H1 (cell line): Measurements from ENCODE around the gene BRD1. TPM values are rescaled to one million over a fixed set of nuclear protein-coding genes. Genes with fewer than 3 reads are reported as not detected.

Experiments
- CTCF ChIA-PET: fragments of 300-600 bp; sonication (Branson Sonifier 250); formaldehyde crosslinking; loops from one replicate; lab custom pipeline; 2021; ENCODE audit not compliant: partially characterized antibody; lab: Charles Lee
- POLR2A ChIA-PET: fragments of 300-600 bp; sonication (Branson Sonifier 250); formaldehyde crosslinking; loops from one replicate; lab custom pipeline; 2021; ENCODE audit warnings: inconsistent platforms; ENCODE audit not compliant: partially characterized antibody; lab: Charles Lee
- DNase-seq, 2 experiments: peaks; one replicate each; pipeline versions ENCODE4 v3.0.0 to v3.0.0-alpha.2; 2010 to 2022; ENCODE audit warnings: low spot score in 2 of 2, low read depth in 1 of 2, mixed read lengths in 1 of 2
- FAIRE-seq: peaks from 2 replicates; lab custom pipeline; 2011; peaks lifted over from hg19 to GRCh38; lab: Jason Lieb, UNC
- H2AFZ ChIP-seq: 2 replicates; pipeline ENCODE4 v1.8.1; 2012; ENCODE audit warnings: low read length, inconsistent platforms
- H2AK5ac ChIP-seq: 2 replicates; pipeline ENCODE4 v1.6.1; 2013; ENCODE audit warnings: low read depth, low read length
- H2BK120ac ChIP-seq: replicated peaks from 2 replicates; pipeline ENCODE3; 2013; ENCODE audit warnings: low read depth, low read length, inconsistent platforms
- H2BK12ac ChIP-seq: 2 replicates; pipeline ENCODE4 v1.6.1; 2013; ENCODE audit warnings: low read depth, low read length
- H2BK15ac ChIP-seq: 2 replicates; pipeline ENCODE4 v1.6.1; 2013; ENCODE audit warnings: low read length
- H2BK20ac ChIP-seq: 2 replicates; pipeline ENCODE4 v1.6.1; 2013; ENCODE audit warnings: low read length
- H2BK5ac ChIP-seq: 2 replicates; pipeline ENCODE4 v1.6.1; 2013; ENCODE audit warnings: low read depth, low read length
- H3K14ac ChIP-seq: 2 replicates; pipeline ENCODE4 v1.6.1; 2013; ENCODE audit warnings: inconsistent platforms; ENCODE audit not compliant: insufficient read length
- H3K18ac ChIP-seq: 2 replicates; pipeline ENCODE4 v1.6.1; 2013; ENCODE audit warnings: low read length; ENCODE audit errors: extremely low read depth
- H3K23ac ChIP-seq: 2 replicates; pipeline ENCODE4 v1.6.1; 2013; ENCODE audit warnings: inconsistent platforms; ENCODE audit not compliant: insufficient read length
- H3K23me2 ChIP-seq: 2 replicates; pipeline ENCODE4 v1.6.1; 2013; ENCODE audit warnings: low read depth, low read length
- H3K27ac ChIP-seq: 2 replicates; pipeline ENCODE4 v1.6.1; 2011; ENCODE audit warnings: low read depth, low read length, inconsistent platforms
- H3K27me3 ChIP-seq, 4 experiments: replicated peaks in 1 of 4; 1 replicate in 1 of 4; 2 replicates in 3 of 4; pipeline versions ENCODE4 v1.6.1 to v1.8.1; 2011 to 2013; ENCODE audit warnings: low read length in 3 of 4, mild to moderate bottlenecking in 3 of 4, inconsistent platforms in 2 of 4, mixed read lengths in 2 of 4, moderate library complexity in 1 of 4; ENCODE audit not compliant: control insufficient read depth in 3 of 4, insufficient read depth in 3 of 4; ENCODE audit errors: extremely low read depth in 1 of 4
- H3K36me3 ChIP-seq, 4 experiments: 2 replicates each; pipeline versions ENCODE4 v1.6.1 to v1.8.1; 2011 to 2013; ENCODE audit warnings: mild to moderate bottlenecking in 4 of 4, low read length in 3 of 4, moderate library complexity in 2 of 4, control low read depth in 1 of 4, inconsistent platforms in 1 of 4; ENCODE audit not compliant: insufficient read depth in 4 of 4, control insufficient read depth in 2 of 4
- H3K4ac ChIP-seq: replicated peaks from 2 replicates; pipeline ENCODE3; 2013; ENCODE audit warnings: low read length, low read depth, mixed read lengths, inconsistent platforms; ENCODE audit not compliant: insufficient read length
- H3K4me1 ChIP-seq, 4 experiments: replicated peaks in 1 of 4; 1 replicate in 1 of 4; 2 replicates in 3 of 4; pipeline versions ENCODE4 v1.6.1 to v1.8.1; 2011 to 2013; ENCODE audit warnings: low read length in 3 of 4, inconsistent platforms in 2 of 4, mixed read lengths in 1 of 4; ENCODE audit not compliant: insufficient read depth in 4 of 4, control insufficient read depth in 3 of 4
- H3K4me2 ChIP-seq, 2 experiments: 2 replicates each; pipeline versions ENCODE4 v1.6.1 to v1.8.1; 2011 to 2013; ENCODE audit warnings: low read depth in 2 of 2, low read length in 2 of 2, control low read depth in 1 of 2, inconsistent platforms in 1 of 2, mild to moderate bottlenecking in 1 of 2; ENCODE audit not compliant: insufficient read depth in 1 of 2
- H3K4me3 ChIP-seq, 4 experiments: fragments of 200-600, 300-600 bp in 1 of 4; sonication (generic), shearing (Covaris generic), sonication (Bioruptor Twin) in 1 of 4; 2 replicates each; pipeline versions ENCODE4 v1.5.1 to v1.8.1; 2011 to 2016; ENCODE audit warnings: low read length in 4 of 4, low read depth in 3 of 4, control low read depth in 2 of 4, inconsistent platforms in 2 of 4, mild to moderate bottlenecking in 2 of 4, mixed read lengths in 1 of 4, moderate library complexity in 1 of 4; ENCODE audit not compliant: insufficient read depth in 2 of 4; ENCODE audit errors: extremely low read depth in 1 of 4
- H3K56ac ChIP-seq: replicated peaks from 2 replicates; pipeline ENCODE3; 2013; ENCODE audit warnings: low read depth, mild to moderate bottlenecking, mixed read lengths, low read length, inconsistent platforms; ENCODE audit not compliant: insufficient read length
- H3K79me1 ChIP-seq: 2 replicates; pipeline ENCODE4 v1.6.1; 2013; ENCODE audit warnings: low read depth, low read length, control low read depth
- H3K79me2 ChIP-seq, 2 experiments: 2 replicates each; pipeline versions ENCODE4 v1.6.1 to v1.8.1; 2012 to 2013; ENCODE audit warnings: low read length in 2 of 2, mild to moderate bottlenecking in 2 of 2, inconsistent platforms in 1 of 2; ENCODE audit not compliant: insufficient read depth in 2 of 2, control insufficient read depth in 1 of 2
- H3K9ac ChIP-seq, 4 experiments: replicated peaks in 1 of 4; 1 replicate in 1 of 4; 2 replicates in 3 of 4; pipeline versions ENCODE4 v1.6.1 to v1.8.1; 2011 to 2013; ENCODE audit warnings: low read depth in 3 of 4, low read length in 3 of 4, control low read depth in 2 of 4, mild to moderate bottlenecking in 2 of 4, moderate library complexity in 2 of 4, inconsistent platforms in 1 of 4; ENCODE audit errors: extremely low read depth in 1 of 4
- H3K9me3 ChIP-seq, 2 experiments: 2 replicates each; pipeline versions ENCODE4 v1.6.1 to v1.8.1; 2012 to 2013; ENCODE audit warnings: mild to moderate bottlenecking in 2 of 2, moderate library complexity in 2 of 2, control low read depth in 1 of 2, inconsistent platforms in 1 of 2, low read depth in 1 of 2, low read length in 1 of 2, mixed read lengths in 1 of 2; ENCODE audit not compliant: insufficient read depth in 2 of 2
- H4K20me1 ChIP-seq, 2 experiments: replicated peaks in 1 of 2; 2 replicates each; pipeline versions ENCODE3 to v1.8.1; 2011 to 2013; ENCODE audit warnings: inconsistent platforms in 2 of 2, low read length in 2 of 2, mild to moderate bottlenecking in 1 of 2; ENCODE audit not compliant: insufficient read depth in 2 of 2, control insufficient read depth in 1 of 2
- H4K5ac ChIP-seq: 2 replicates; pipeline ENCODE4 v1.6.1; 2013; ENCODE audit warnings: low read length, low read depth, mixed read lengths, inconsistent platforms; ENCODE audit not compliant: insufficient read length
- H4K8ac ChIP-seq: 2 replicates; pipeline ENCODE4 v1.8.0; 2013; ENCODE audit warnings: mild to moderate bottlenecking, moderate library complexity, low read length, inconsistent platforms; ENCODE audit not compliant: insufficient read depth; ENCODE audit errors: extremely low read depth
- H4K91ac ChIP-seq: replicated peaks from 2 replicates; pipeline ENCODE3; 2013; ENCODE audit warnings: low read length, mixed read lengths, inconsistent platforms; ENCODE audit not compliant: insufficient read length
- ASH2L ChIP-seq: fragments of 200-600, 300-600 bp; sonication (generic); IDR thresholded peaks from one replicate; pipeline ENCODE4 v1.7.1; 2017; ENCODE audit warnings: low read length
- CTBP2 ChIP-seq: IDR thresholded peaks from 2 replicates; pipeline ENCODE4 v1.7.0; 2011; ENCODE audit warnings: borderline replicate concordance, mild to moderate bottlenecking, moderate library complexity, mixed read lengths, low read length; ENCODE audit not compliant: insufficient read depth, insufficient read length
- FOSL1 ChIP-seq: IDR thresholded peaks from 2 replicates; pipeline ENCODE4 v1.6.1; 2011; ENCODE audit warnings: mild to moderate bottlenecking, low read depth, low read length, moderate library complexity; ENCODE audit not compliant: insufficient read depth
- POLR2AphosphoS5 ChIP-seq: IDR thresholded peaks from 2 replicates; pipeline ENCODE4 v1.6.1; 2011; ENCODE audit warnings: low read depth, low read length
- POU5F1 ChIP-seq: IDR thresholded peaks from 2 replicates; pipeline ENCODE4 v1.6.1; 2011; ENCODE audit warnings: low read depth, mild to moderate bottlenecking, low read length, moderate library complexity
- SP4 ChIP-seq: IDR thresholded peaks from 2 replicates; pipeline ENCODE4 v1.6.1; 2012; ENCODE audit warnings: low read length, inconsistent platforms
- TCF12 ChIP-seq: IDR thresholded peaks from 2 replicates; pipeline ENCODE4 v1.6.1; 2011; ENCODE audit warnings: low read depth, mild to moderate bottlenecking, low read length
- WGBS, 2 experiments: shearing (Covaris generic) in 1 of 2; methylation state at CpG; one replicate each; pipeline versions ENCODE4 v1.1.6 to v1.1.7; 2013 to 2015; ENCODE audit warnings: low lambda C conversion rate in 2 of 2, mixed read lengths in 2 of 2, inconsistent platforms in 1 of 2, low coverage in 1 of 2, missing lambda C conversion rate in 1 of 2; ENCODE audit not compliant: insufficient replicate concordance in 2 of 2, insufficient coverage in 1 of 2, insufficient read length in 1 of 2; ENCODE audit errors: extremely low coverage in 1 of 2, missing lambda C conversion rate in 1 of 2; 5-methylcytosine and 5-hydroxymethylcytosine counted together
- polyA plus RNA-seq, 7 experiments: library from polyadenylated mRNA; depleted of rRNA in 3 of 7; stranded (reverse) in 5 of 7; unstranded in 2 of 7; fragments of >200 nt in 5 of 7; fragments of 200-250 nt in 2 of 7; gene quantifications; 1 replicate in 5 of 7; 2 replicates in 1 of 7; 4 replicates in 1 of 7; pipeline versions ENCODE4 v1.2.1 to v1.2.3, GENCODE V29; 2011 to 2013; ENCODE audit warnings: missing spikeins in 2 of 7, mixed read lengths in 2 of 7
- total RNA-seq: library from RNA; stranded (reverse); fragmentation: NEBNext Ultra II Directional; extraction: Animal tissue kit (Norgen Biotek cat#: 25700); gene quantifications from 2 replicates; pipeline ENCODE4 v1.2.1, GENCODE V29; 2021
- TF ChIP-seq, protein P1 (sequence below): IDR thresholded peaks from 2 replicates; pipeline ENCODE4 v1.6.1; 2011; ENCODE audit warnings: low read length, improper control_type of control experiment
- TF ChIP-seq, protein P2 (sequence below): IDR thresholded peaks from 2 replicates; pipeline ENCODE4 v1.6.1; 2012; ENCODE audit warnings: inconsistent platforms
- TF ChIP-seq, protein P3 (sequence below): IDR thresholded peaks from 2 replicates; pipeline ENCODE4 v1.6.1; 2012; ENCODE audit warnings: inconsistent platforms

BRD1 gene
- total and polyA plus RNA-seq, 2 of the 8 experiments (the other 6 are each of a cell fraction or from before 2014, with no cell fraction given), result 6.8 to 34.0 TPM

DNA sequence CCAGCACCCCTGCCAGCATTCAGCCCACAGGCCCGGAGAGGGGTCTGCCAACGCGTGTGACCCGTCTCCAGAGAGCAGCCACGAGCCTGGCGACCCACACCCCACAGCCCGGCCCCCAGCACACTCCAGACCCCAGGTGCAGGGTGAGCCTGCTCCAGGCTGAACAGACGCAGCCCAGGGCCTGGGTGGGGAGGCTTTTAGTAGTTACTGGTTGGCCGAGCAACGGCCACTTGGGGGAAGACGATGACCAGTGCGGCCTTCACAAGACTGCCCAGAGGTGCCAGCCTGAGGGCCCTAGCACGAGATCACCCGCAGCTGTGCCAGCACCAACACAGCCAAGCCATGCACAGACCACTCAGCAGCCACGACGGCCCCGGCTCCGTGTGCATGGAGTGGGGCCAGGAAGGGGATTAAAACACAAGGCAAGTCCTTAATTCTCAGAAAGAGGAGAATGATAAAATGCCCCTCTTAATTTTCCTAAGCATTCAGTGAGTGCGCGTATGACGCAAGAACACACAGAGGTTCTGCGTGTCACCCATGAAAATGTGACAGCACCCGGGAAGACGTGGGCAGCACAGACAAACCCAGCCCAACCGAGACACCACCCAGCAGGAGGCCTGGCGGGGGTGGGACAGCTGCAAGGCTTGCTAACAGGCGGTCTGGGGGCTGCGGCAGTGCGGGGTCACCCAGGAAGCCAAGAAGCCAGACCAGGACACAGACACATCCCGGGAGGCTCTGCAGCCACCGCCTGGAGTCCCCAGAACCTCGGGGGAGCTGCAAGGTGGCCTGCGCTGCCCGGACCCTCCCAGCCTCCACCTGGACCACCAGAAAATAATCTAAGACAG is 47.6 kb downstream of the BRD1 start:
- H3K9me3 ChIP-seq, result no peaks in the 10 kb centered on the region; a peak in 1 of 4 replicates
- H2BK12ac ChIP-seq, result no peak overlapping the region
- H3K79me1 ChIP-seq, result peaks cover 28% of the 10 kb centered on the region
- no peak overlapping the region for H2BK20ac ChIP-seq
- no peak overlapping the region for H2BK5ac ChIP-seq
- no peaks in the 10 kb centered on the region; the same call in 1 of the 2 replicates for H3K23me2 ChIP-seq
- no peak for FAIRE-seq
- H3K23ac ChIP-seq, result no peak overlapping the region
- WGBS, 2 experiments, result 94% methylated on average over 30 of the region's 34 CpGs; no CpG with 5 or more reads in 1 of the 2 experiments
- DNase-seq, result no peak
- no peak overlapping the region for H2AK5ac ChIP-seq
- no peaks in the 10 kb centered on the region; a peak in 3 of 7 replicates for H3K4me1 ChIP-seq
- no peak overlapping the region for H3K56ac ChIP-seq
- H3K4me3 ChIP-seq, result no peak overlapping the region
- peaks cover 4 to 56% of the 10 kb centered on the region in 2 experiments; a peak in 2 of 4 replicates for H3K79me2 ChIP-seq
- H2BK15ac ChIP-seq, result no peak overlapping the region
- H3K14ac ChIP-seq, result no peak overlapping the region
- no peaks in the 10 kb centered on the region for H3K27me3 ChIP-seq
- H4K8ac ChIP-seq, result peak overlapping the region; percentile 60; the same call in 1 of the 2 replicates
- H3K18ac ChIP-seq, result no peak overlapping the region
- no peak overlapping the region for H4K91ac ChIP-seq
- no peak overlapping the region for H2AFZ ChIP-seq
- ChIA-PET POLR2A (no interaction called here), CTCF (interaction anchor here (0.9 to 1.0 kb wide), 3 partner anchors 13 to 41 kb away, joined by 3 to 6 read pairs (median 5); no protein-coding TSS in a partner anchor)
- peaks cover 16 to 31% of the 10 kb centered on the region in 2 experiments for H4K20me1 ChIP-seq
- no peak overlapping the region for H3K4ac ChIP-seq
- H3K27ac ChIP-seq, result no peak overlapping the region
- no peak overlapping the region for H3K9ac ChIP-seq
- H3K36me3 ChIP-seq, result peaks cover 3 to 38% (median 29%) of the 10 kb centered on the region in 4 experiments
- H2BK120ac ChIP-seq, result no peak overlapping the region
- no peak overlapping the region for H4K5ac ChIP-seq
- no peak overlapping the region for H3K4me2 ChIP-seq
- TF ChIP-seq, protein P1, sequence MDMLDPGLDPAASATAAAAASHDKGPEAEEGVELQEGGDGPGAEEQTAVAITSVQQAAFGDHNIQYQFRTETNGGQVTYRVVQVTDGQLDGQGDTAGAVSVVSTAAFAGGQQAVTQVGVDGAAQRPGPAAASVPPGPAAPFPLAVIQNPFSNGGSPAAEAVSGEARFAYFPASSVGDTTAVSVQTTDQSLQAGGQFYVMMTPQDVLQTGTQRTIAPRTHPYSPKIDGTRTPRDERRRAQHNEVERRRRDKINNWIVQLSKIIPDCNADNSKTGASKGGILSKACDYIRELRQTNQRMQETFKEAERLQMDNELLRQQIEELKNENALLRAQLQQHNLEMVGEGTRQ, result no peak
- no peak for TF ChIP-seq POLR2AphosphoS5
- no peak for TF ChIP-seq SP4
- TF ChIP-seq, protein P2, sequence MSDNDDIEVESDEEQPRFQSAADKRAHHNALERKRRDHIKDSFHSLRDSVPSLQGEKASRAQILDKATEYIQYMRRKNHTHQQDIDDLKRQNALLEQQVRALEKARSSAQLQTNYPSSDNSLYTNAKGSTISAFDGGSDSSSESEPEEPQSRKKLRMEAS, result no peak
- no peak for TF ChIP-seq TCF12
- no peak for TF ChIP-seq FOSL1
- TF ChIP-seq ASH2L, result no peak
- TF ChIP-seq POU5F1, result no peak
- no peak for TF ChIP-seq CTBP2
- TF ChIP-seq, protein P3, sequence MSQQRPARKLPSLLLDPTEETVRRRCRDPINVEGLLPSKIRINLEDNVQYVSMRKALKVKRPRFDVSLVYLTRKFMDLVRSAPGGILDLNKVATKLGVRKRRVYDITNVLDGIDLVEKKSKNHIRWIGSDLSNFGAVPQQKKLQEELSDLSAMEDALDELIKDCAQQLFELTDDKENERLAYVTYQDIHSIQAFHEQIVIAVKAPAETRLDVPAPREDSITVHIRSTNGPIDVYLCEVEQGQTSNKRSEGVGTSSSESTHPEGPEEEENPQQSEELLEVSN, result no peak
